Esophagus squamous epithelium (tissue), 4 donors: ENCODE data around the gene GLS.
A peak's percentile ranks its signal among the peaks of the same experiment; 100 is the strongest.

Experiments
- CTCF ChIP-seq, 6 experiments: fragments of 450-650 bp in 4 of 6; fragments of 200-600 bp in 2 of 6; sonication (generic) in 2 of 6; IDR thresholded peaks; one replicate each; pipeline ENCODE4 v1.5.1; 2016 to 2019; ENCODE audit warnings: antibody characterized with exemption in 6 of 6, mild to moderate bottlenecking in 4 of 6, moderate library complexity in 4 of 6
- POLR2A ChIP-seq, 4 donors: fragments of 450-650 bp; IDR thresholded peaks; one replicate each; pipeline ENCODE4 v1.6.1; 2017; ENCODE audit warnings: antibody characterized with exemption in 4 of 4, mild to moderate bottlenecking in 4 of 4, moderate library complexity in 3 of 4

- TF ChIP-seq POLR2A (IDR thresholded peaks at IDR 0.05) (peak in 1 of 4 donors; percentile 45), CTCF (IDR thresholded peaks at IDR 0.05) (no peak)
Observed at GRCh38 chr2:190881598-190882410, 1.2 kb downstream of the GLS start.
